ENCODE data around the gene VPS26C. TPM values are rescaled to one million over a fixed set of nuclear protein-coding genes. Genes with fewer than 3 reads are reported as not detected.

VPS26C gene
- total and polyA plus RNA-seq, 12 donors, result 22.3 to 57.5 (median 46.3) TPM

DNA sequence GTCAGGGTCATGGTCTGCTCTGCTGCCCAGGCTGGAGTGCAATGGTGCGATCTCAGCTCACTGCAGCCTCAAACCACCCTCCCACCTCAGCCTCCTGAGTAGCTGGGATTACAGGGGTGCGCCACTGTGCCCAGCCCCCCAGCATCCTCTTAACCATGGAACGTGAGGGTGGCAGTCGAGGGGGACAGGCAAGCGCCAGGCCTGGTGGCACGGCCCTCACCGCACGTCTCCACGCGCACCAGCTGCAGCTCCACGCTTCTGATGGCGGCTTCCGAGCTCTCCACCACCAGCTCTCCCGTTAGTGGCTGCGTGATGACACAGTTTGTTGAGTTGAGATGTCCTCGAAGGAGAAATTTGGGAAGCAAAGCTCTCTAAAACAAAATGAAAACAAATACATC lies 39.1 kb downstream of the VPS26C start:
- H3K4me3 ChIP-seq, result no peak overlapping the region
- ATAC-seq (peak in 1 of 8 donors; percentile 15), DNase-seq (no peak)
- H3K27ac ChIP-seq, result no peak overlapping the region
- peaks cover 0 to 100% (median 74%) of the 10 kb centered on the region in 9 donors for H3K36me3 ChIP-seq
- TF ChIP-seq, protein P1, sequence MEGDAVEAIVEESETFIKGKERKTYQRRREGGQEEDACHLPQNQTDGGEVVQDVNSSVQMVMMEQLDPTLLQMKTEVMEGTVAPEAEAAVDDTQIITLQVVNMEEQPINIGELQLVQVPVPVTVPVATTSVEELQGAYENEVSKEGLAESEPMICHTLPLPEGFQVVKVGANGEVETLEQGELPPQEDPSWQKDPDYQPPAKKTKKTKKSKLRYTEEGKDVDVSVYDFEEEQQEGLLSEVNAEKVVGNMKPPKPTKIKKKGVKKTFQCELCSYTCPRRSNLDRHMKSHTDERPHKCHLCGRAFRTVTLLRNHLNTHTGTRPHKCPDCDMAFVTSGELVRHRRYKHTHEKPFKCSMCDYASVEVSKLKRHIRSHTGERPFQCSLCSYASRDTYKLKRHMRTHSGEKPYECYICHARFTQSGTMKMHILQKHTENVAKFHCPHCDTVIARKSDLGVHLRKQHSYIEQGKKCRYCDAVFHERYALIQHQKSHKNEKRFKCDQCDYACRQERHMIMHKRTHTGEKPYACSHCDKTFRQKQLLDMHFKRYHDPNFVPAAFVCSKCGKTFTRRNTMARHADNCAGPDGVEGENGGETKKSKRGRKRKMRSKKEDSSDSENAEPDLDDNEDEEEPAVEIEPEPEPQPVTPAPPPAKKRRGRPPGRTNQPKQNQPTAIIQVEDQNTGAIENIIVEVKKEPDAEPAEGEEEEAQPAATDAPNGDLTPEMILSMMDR (IDR thresholded peaks at IDR 0.05), result no peak
- no peaks in the 10 kb centered on the region for H3K9me3 ChIP-seq
- intact Hi-C loops (cut with DNase I), result loop anchor here in 2 of 10 donors (10.0 kb wide), 2 partner anchors 337 to 357 kb away; no protein-coding TSS in a partner anchor
- 97 to 99% methylated on average over 16 of the region's 16 CpGs for WGBS, 2 donors
- no peaks in the 10 kb centered on the region for H3K27me3 ChIP-seq
- no peaks in the 10 kb centered on the region for H3K4me1 ChIP-seq

DNA sequence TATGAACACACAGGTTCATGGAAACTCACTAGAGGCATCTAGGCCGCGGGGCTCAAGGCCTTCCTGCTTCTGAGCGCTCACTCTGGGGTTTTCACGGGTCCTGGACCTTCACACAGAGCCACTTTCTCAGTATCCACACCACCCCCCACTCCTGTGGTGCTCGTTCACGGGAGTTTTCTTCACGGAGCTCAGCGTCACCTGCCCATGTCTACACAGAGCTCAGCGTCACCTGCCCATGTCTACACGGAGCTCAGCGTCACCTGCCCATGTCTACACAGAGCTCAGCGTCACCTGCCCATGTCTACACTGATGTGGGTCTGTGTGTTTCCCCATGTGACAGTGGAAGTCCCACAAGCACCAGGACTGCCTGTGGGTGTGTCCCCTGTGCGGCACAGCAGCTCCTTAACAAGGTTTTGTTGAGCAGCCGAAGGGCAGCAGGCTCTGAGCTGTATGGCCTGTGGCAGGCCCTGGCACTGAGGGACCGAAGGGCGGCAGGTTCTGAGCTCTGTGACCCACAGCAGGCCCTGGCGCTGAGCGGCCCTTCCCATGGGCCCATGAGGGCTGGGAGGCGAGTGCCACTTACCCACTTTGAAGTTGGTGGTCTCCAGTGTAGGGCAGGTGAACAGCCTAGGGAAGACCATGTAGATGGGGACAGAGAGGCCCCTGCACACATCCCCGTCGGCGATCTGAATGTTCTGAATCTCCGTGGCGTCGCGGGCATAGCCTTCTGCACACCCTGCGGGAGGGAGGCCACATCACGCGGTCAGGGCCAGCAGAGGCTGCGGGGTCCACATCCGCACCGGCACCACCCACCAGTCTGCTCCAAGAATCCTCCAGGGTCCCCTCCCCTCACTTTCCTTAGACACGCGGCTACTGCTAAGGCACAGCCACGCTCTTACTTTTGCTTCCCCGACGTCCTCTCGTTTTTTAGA lies 39.8 kb downstream of the VPS26C start:
- Histone ChIP-seq H3K4me1 (no peaks in the 10 kb centered on the region), H3K36me3 (peaks cover 0 to 97% (median 71%) of the 10 kb centered on the region in 9 donors), H3K4me3 (no peak overlapping the region), H3K9me3 (no peaks in the 10 kb centered on the region), H3K27ac (no peak overlapping the region), H3K27me3 (no peaks in the 10 kb centered on the region)
- TF ChIP-seq, protein P1 (IDR thresholded peaks at IDR 0.05), result no peak
- intact Hi-C loops (cut with DNase I), result loop anchor here in 2 of 10 donors (10.0 kb wide), 2 partner anchors 337 to 357 kb away; no protein-coding TSS in a partner anchor
- ATAC-seq, result peak in 2 of 8 donors; percentile 25 to 48
- WGBS, 2 donors, result 94 to 96% methylated on average over 38 of the region's 38 CpGs
- DNase-seq, result no peak

DNA sequence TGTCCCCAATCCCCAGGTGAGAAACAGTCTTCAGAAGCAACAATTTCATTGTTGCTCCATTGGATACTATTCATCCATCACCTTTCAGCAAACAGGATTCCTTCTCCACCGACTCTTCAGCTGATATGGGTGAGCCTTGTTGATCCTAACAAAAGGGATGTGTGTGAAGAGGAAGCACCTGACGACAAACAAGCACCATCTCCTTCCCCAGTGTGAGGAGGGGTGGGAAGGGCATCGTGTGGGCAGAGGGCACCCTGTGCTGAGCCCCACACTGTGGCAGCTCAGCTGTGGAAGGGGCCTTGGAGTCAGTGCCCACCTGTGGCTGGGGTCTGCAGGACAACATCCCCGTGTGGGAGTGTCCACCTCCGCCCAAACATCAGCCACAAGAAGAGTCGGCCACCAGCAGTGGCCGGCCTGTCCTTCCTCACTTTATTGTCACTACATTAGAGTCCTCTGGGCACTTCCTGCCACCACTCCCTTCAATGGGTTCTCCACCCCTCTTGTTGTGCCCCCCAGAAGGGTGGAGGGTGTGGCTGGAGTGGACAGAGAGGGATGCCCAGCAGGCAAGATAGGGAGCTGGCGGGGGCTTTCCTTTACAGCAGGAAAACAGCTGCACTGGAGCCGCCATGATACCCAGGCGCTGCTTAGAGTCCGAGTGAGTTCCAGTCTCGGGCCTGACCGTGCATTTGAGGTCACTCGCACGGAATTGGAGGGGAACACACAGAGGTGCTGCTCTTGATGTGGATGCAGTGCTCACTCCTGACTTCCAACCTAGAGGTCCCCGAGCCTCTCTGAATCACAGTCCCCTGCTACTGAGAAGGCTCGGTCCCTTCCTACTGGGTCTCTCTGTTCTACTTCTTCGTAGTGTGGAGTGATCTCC lies 40.9 kb downstream of the VPS26C start:
- ATAC-seq (no peak), DNase-seq (no peak)
- Histone ChIP-seq H3K9me3 (no peaks in the 10 kb centered on the region), H3K4me3 (no peak overlapping the region), H3K4me1 (peaks cover 0 to 4% (median 0%) of the 10 kb centered on the region in 9 donors), H3K27ac (peak overlapping the region in 1 of 10 donors; percentile 34), H3K36me3 (peaks cover 0 to 86% (median 63%) of the 10 kb centered on the region in 9 donors), H3K27me3 (no peaks in the 10 kb centered on the region)
- intact Hi-C loops (cut with DNase I), result loop anchor here in 2 of 10 donors (10.0 kb wide), 2 partner anchors 339 to 359 kb away; no protein-coding TSS in a partner anchor
- TF ChIP-seq, protein P1 (IDR thresholded peaks at IDR 0.05), result no peak
- 92 to 93% methylated on average over 18 of the region's 18 CpGs for WGBS, 2 donors
